Astrocyte of the hippocampus (primary cell): Measurements from ENCODE around the gene HRC.
"Not testable (repeated sequence)": the region's sequence is repeated elsewhere in the genome, so short reads cannot be mapped to it uniquely, and the experiment has no call there.

ENCODE experiments used
- DNase-seq: peaks from one replicate; pipeline ENCODE4 v3.0.0; 2011; ENCODE audit warnings: low read depth, low spot score

HRC gene

GRCh38 chr19:49155005-49155819 lies at the start of gene HRC:
TSS of gene HRC (minus strand) at chr19:49155396. CDS start at chr19:49155237, 159 bp downstream.
- no peak for DNase-seq

GRCh38 chr19:49201042-49201441 lies 45.8 kb upstream of the HRC start:
- DNase-seq: no peak

- no peak for DNase-seq
These were observed 45.2 kb upstream of the HRC start for GRCh38 chr19:49200238-49200862.

- peak; percentile 45 for DNase-seq
These were observed 41.5 kb upstream of the HRC start for GRCh38 chr19:49196527-49197240.

- DNase-seq: no peak
These were observed 39.2 kb upstream of the HRC start for GRCh38 chr19:49194408-49194807.

GRCh38 chr19:49193822-49194394 lies 38.7 kb upstream of the HRC start:
- DNase-seq: no peak

GRCh38 chr19:49190781-49191180 lies 35.6 kb upstream of the HRC start:
- no peak for DNase-seq

GRCh38 chr19:49189259-49189658 lies 34.1 kb upstream of the HRC start:
- no peak for DNase-seq

- DNase-seq: no peak
These were observed 33.5 kb upstream of the HRC start for GRCh38 chr19:49188626-49189200.

GRCh38 chr19:49186108-49186507 lies 30.9 kb upstream of the HRC start:
- DNase-seq: no peak

- DNase-seq: no peak
These were observed 27.7 kb upstream of the HRC start for GRCh38 chr19:49182848-49183375.

GRCh38 chr19:49182010-49182847 lies 27.0 kb upstream of the HRC start:
- DNase-seq: not testable (repeated sequence)

GRCh38 chr19:49180659-49181058 lies 25.5 kb upstream of the HRC start:
- DNase-seq: no peak

- DNase-seq: no peak
These were observed 18.0 kb upstream of the HRC start for GRCh38 chr19:49173198-49173597.

GRCh38 chr19:49168421-49168820 lies 13.2 kb upstream of the HRC start:
- DNase-seq: no peak

- DNase-seq: no peak
These were observed 12.7 kb upstream of the HRC start for GRCh38 chr19:49167857-49168409.

- DNase-seq: peak; percentile 17
These were observed 10.7 kb upstream of the HRC start for GRCh38 chr19:49165865-49166301.

- DNase-seq: peak; percentile 59
These were observed 10.0 kb upstream of the HRC start for GRCh38 chr19:49165111-49165750.

- DNase-seq: no peak
These were observed 6.8 kb upstream of the HRC start for GRCh38 chr19:49161987-49162386.
